ENCODE results near the gene BRI3. TPM values are rescaled to one million over a fixed set of nuclear protein-coding genes. Genes with fewer than 3 reads are reported as not detected.

The BRI3 gene, protein sequence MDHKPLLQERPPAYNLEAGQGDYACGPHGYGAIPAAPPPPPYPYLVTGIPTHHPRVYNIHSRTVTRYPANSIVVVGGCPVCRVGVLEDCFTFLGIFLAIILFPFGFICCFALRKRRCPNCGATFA
- 95.6 to 133 TPM (median 121 TPM) in 3 replicates for polyA plus RNA-seq
- 50.8 TPM for polyA plus RNA-seq (2011; ENCODE audit: low read depth)
- 177 and 183 TPM in 2 replicates for polyA plus RNA-seq (2011; cell fraction: cytosol; rRNA removed)
- 50.9 and 52.2 TPM in 2 replicates for polyA plus RNA-seq (2011; cell fraction: nucleus; rRNA removed)
- 138 and 210 TPM in 2 replicates for polyA plus RNA-seq (2012; ENCODE audit: low replicate concordance)
- 62.0 to 92.3 TPM (median 86.3 TPM) in 3 replicates for polyA minus RNA-seq
- polyA minus RNA-seq (2011; cell fraction: cytosol; rRNA and poly(A)+ RNA removed), result 107 TPM
- polyA minus RNA-seq (2011; cell fraction: nucleus; rRNA and poly(A)+ RNA removed), result 23.4 and 25.8 TPM in 2 replicates

DNA sequence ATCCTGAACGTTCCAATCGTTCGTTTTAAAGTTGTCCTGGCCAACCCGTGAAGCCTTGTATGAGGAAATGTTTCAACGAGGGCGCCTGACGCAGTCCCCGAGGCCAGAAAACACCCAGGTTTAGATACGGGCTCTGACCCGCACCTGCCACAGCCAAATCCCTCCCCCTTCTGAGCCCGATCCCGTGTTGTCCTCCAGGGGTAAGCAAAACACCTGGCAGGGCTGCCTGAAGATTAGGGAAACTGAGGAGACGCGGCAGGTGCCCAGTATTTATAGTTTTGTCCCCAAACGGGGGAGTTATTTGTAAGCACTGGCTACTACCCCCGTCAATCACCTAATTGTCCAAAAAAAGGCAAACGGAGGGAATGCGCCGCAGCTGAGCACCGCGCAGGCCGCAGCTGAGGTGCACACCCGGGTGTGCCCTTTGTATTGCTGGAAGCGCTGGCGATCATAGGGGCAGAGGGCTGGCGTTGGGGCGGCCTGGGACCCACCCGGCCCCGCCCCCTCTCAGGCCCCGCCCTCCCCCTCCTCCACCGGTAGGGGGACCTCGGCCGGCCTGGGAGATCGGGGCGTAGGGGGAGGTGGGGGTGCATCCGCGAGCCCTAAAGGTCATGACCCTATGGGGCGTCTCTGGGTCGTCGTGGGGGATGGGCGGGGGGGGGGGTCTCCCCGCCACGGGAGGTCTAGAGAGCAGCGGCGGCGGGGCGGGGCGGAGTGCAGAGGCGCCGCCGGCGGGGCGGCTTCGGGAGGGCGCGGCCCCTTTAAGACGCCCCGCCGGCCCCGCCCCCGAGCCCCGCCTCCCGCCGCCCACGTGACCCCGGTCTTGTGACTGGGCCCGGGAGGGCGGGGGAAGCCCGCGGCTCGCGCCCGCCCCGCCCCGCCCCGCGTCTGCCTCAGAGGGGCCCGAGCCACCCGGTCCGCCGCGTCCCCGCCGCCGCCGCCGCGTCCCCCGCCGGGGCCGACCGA is at the start of gene BRI3:
TSS of gene BRI3 (plus strand) at position 896 of the 966 bp plus-strand sequence. CDS start 110 bp downstream, outside the sequence.
- H3K27ac ChIP-seq (ENCODE audit: control insufficient read depth, insufficient read depth, low read length), result peak within 1 kb of the TSS; percentile 78
- H2AFZ ChIP-seq (ENCODE audit: control insufficient read depth, low read length), result peak within 1 kb of the TSS; percentile 80
- H3K9me1 ChIP-seq (ENCODE audit: control insufficient read depth, extremely low read depth, insufficient read depth, low read length), result peaks cover 2% of the 10 kb centered on the region
- H3K4me3 ChIP-seq (ENCODE audit: control insufficient read depth in 2 of 3, extremely low read depth in 1 of 3, insufficient read depth in 2 of 3, low read depth in 1 of 3, low read length in 3 of 3), result peak within 1 kb of the TSS; percentile 69 to 89 (median 81)
- H3K36me3 ChIP-seq (ENCODE audit: control insufficient read depth in 2 of 2, extremely low read depth in 1 of 2, insufficient read depth in 2 of 2, low read length in 2 of 2), result peaks cover 4 to 12% of the 10 kb centered on the region in 2 experiments
- H3K9me3 ChIP-seq (ENCODE audit: control insufficient read depth, low read depth, low read length), result no peaks in the 10 kb centered on the region
- H3K9ac ChIP-seq (ENCODE audit: control insufficient read depth, extremely low read depth, insufficient read depth, low read length), result peak within 1 kb of the TSS; percentile 78
- dilution Hi-C loops (cut with MboI; ENCODE audit: extremely low pct_ligation_motif_present, low sequenced_read_pairs), result no loop called here
- TF ChIP-seq, protein P1, sequence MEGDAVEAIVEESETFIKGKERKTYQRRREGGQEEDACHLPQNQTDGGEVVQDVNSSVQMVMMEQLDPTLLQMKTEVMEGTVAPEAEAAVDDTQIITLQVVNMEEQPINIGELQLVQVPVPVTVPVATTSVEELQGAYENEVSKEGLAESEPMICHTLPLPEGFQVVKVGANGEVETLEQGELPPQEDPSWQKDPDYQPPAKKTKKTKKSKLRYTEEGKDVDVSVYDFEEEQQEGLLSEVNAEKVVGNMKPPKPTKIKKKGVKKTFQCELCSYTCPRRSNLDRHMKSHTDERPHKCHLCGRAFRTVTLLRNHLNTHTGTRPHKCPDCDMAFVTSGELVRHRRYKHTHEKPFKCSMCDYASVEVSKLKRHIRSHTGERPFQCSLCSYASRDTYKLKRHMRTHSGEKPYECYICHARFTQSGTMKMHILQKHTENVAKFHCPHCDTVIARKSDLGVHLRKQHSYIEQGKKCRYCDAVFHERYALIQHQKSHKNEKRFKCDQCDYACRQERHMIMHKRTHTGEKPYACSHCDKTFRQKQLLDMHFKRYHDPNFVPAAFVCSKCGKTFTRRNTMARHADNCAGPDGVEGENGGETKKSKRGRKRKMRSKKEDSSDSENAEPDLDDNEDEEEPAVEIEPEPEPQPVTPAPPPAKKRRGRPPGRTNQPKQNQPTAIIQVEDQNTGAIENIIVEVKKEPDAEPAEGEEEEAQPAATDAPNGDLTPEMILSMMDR (optimal IDR thresholded peaks at IDR 0.05 in 1 of 3, IDR thresholded peaks at IDR 0.05 in 1 of 3, conservative IDR thresholded peaks at IDR 0.05 in 1 of 3; ENCODE audit: extremely low read depth in 1 of 3, insufficient read depth in 2 of 3, low read length in 3 of 3), result no peak
- no peak for TF ChIP-seq EZH2 (IDR thresholded peaks at IDR 0.05; ENCODE audit: low read length)
- no peaks in the 10 kb centered on the region for H4K20me1 ChIP-seq (ENCODE audit: control insufficient read depth, extremely low read depth, insufficient read depth, low read length)
- no peaks in the 10 kb centered on the region for H3K27me3 ChIP-seq (ENCODE audit: control insufficient read depth, extremely low read depth, insufficient read depth, low read length)
- FAIRE-seq (no peak), DNase-seq (ENCODE audit: low read depth, low spot score) (no peak)
- peaks cover 36% of the 10 kb centered on the region for H3K79me2 ChIP-seq (ENCODE audit: control insufficient read depth, insufficient read depth, low read length)
- H3K4me1 ChIP-seq (ENCODE audit: control insufficient read depth, extremely low read depth, insufficient read depth, low read length), result peaks cover 31% of the 10 kb centered on the region
- peak within 1 kb of the TSS; percentile 96 for H3K4me2 ChIP-seq (ENCODE audit: control insufficient read depth, extremely low read depth, insufficient read depth, low read depth, low read length)

DNA sequence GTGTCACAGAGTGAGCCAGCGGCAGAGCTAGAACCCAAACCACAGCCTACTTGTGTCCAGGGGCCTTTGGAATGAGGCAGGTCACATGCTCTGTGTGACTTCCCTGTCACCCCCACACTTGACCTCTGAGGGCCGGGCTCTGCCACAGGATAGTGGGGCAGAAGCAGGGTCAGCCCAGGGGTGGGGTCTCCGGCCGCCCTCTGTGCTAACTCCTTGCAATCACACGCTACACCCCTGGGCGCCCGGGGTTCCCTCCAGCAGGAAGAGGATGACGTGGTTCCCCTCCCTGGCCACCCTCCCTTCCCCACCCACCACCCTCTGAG is 49.3 kb upstream of the BRI3 start:
- Histone ChIP-seq H3K27ac (ENCODE audit: control insufficient read depth, insufficient read depth, low read length) (no peak overlapping the region), H3K36me3 (ENCODE audit: control insufficient read depth in 2 of 2, extremely low read depth in 1 of 2, insufficient read depth in 2 of 2, low read length in 2 of 2) (no peaks in the 10 kb centered on the region), H3K4me3 (ENCODE audit: control insufficient read depth in 2 of 3, extremely low read depth in 1 of 3, insufficient read depth in 2 of 3, low read depth in 1 of 3, low read length in 3 of 3) (no peak overlapping the region), H3K79me2 (ENCODE audit: control insufficient read depth, insufficient read depth, low read length) (no peaks in the 10 kb centered on the region), H3K4me2 (ENCODE audit: control insufficient read depth, extremely low read depth, insufficient read depth, low read depth, low read length) (no peak overlapping the region), H3K9me3 (ENCODE audit: control insufficient read depth, low read depth, low read length) (no peaks in the 10 kb centered on the region), H2AFZ (ENCODE audit: control insufficient read depth, low read length) (no peak overlapping the region), H4K20me1 (ENCODE audit: control insufficient read depth, extremely low read depth, insufficient read depth, low read length) (no peaks in the 10 kb centered on the region), H3K9ac (ENCODE audit: control insufficient read depth, extremely low read depth, insufficient read depth, low read length) (no peak overlapping the region), H3K27me3 (ENCODE audit: control insufficient read depth, extremely low read depth, insufficient read depth, low read length) (no peaks in the 10 kb centered on the region), H3K9me1 (ENCODE audit: control insufficient read depth, extremely low read depth, insufficient read depth, low read length) (no peaks in the 10 kb centered on the region), H3K4me1 (ENCODE audit: control insufficient read depth, extremely low read depth, insufficient read depth, low read length) (no peaks in the 10 kb centered on the region)
- no peak for TF ChIP-seq EZH2 (IDR thresholded peaks at IDR 0.05; ENCODE audit: low read length)
- TF ChIP-seq, protein P1 (optimal IDR thresholded peaks at IDR 0.05 in 1 of 3, IDR thresholded peaks at IDR 0.05 in 1 of 3, conservative IDR thresholded peaks at IDR 0.05 in 1 of 3; ENCODE audit: extremely low read depth in 1 of 3, insufficient read depth in 2 of 3, low read length in 3 of 3), result no peak
- DNase-seq (ENCODE audit: low read depth, low spot score), result no peak
- dilution Hi-C loops (cut with MboI; ENCODE audit: extremely low pct_ligation_motif_present, low sequenced_read_pairs), result no loop called here
- FAIRE-seq, result no peak
